ENCODE results near the gene DOCK3.

GRCh38 chr3:50648944-50649343, 25.8 kb upstream of the DOCK3 start:
- TF ChIP-seq POLR2AphosphoS5 (IDR thresholded peaks at IDR 0.05; ENCODE audit: low read depth, low read length) (no peak), TAF1 (IDR thresholded peaks at IDR 0.05; ENCODE audit: borderline replicate concordance, insufficient read depth, low read length) (no peak), REST (IDR thresholded peaks at IDR 0.05; ENCODE audit: insufficient read depth in 1 of 2, low read depth in 2 of 2, low read length in 2 of 2) (no peak)

Measured in PFSK-1 (cell line).